ENCODE measurements around the gene PPP1R27.

The PPP1R27 gene, protein sequence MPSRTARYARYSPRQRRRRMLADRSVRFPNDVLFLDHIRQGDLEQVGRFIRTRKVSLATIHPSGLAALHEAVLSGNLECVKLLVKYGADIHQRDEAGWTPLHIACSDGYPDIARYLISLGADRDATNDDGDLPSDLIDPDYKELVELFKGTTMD

DNA sequence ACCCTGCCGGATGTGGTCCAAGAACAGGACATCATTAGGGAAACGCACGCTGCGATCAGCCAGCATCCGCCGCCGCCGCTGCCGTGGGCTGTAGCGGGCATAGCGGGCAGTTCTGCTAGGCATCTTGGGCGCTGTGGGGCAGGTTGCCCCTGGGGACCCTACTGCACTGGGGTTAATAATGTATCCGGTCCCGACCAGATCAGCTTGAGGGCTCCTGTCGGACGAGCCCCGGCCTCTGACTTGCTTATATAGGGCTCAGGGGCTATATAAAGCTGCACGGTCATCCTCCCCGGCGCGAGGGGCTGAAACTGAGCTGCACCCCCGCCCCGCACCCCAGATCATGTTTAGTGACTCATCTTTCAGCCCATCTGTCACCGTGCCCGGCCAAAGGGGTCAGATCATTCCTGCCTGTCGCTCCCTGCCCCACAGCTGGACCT is at the start of gene PPP1R27:
PPP1R27 (minus strand) TSS at position 220 of the 437 bp plus-strand sequence; CDS start at position 123, 97 bp downstream.
- DNase-seq, result no peak

DNA sequence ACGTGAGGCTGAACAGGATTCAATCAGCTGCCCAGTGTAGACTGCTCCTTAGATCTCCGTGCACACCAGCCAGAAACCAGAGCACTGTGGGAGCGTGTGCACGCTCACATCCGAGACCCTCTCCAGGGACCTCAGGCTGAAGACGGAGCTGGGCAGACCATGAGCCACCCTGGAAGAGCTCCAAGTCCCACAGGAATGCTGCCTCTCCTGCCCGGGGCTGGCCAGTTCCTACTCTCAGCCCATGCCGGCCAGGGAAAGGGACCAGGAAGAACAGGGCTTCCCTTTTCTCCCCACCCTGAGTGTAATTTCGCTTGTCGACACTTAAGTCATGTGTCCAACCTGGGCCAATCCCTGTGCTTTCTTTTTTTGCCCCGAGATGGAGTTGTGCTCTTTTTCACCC is 49.7 kb upstream of the PPP1R27 start:
- DNase-seq, result no peak

GRCh38 chr17:81879121-81879520 is 44.3 kb upstream of the PPP1R27 start:
- no peak for DNase-seq

- DNase-seq, result no peak
These were observed 43.4 kb upstream of the PPP1R27 start for GRCh38 chr17:81878294-81878693.

DNA sequence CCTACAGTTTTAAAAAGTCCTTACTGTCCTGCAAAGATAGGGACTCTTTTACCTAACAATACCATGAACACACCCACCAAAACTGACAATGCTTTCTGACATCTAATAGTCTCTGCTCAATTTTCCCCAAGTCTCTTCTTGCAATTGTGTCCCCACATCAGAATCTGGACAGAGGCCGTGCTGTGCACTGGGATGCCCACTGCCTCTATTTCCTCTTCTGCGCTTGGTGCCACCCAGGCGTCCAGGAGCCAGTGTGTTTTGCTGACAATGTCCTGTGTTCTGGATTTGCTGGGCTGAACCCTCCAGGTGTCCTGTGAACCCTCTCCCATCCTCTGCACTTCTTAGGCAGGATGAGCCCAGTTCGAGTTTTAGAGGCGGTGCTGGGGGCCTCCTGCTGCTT is 42.7 kb upstream of the PPP1R27 start:
- no peak for DNase-seq

- peak; percentile 88 for DNase-seq
These were observed 36.8 kb upstream of the PPP1R27 start for GRCh38 chr17:81871387-81872230.

DNA sequence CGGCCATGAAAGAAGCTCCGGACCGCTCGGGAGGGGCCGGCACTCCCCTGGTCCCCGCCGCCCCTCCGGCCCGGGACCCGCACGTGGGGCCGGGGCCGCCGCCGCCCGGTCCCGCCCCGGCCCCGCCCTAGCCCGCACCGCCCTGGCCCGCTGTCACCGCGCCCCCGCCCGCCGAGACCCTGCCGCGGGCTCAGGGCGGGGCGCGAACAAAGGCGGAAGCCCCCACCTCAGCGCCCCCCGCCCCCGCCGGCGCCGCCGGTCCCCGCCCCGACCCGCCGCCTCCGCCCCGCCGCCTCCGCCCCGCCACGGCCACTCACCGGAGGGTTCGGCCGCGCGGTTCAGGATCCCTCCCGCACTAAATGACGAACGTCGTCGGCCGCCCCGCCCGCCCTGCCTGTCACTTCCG is 36.1 kb upstream of the PPP1R27 start, which contains the start of gene ARHGDIA:
ARHGDIA (minus strand) TSS at position 357 of the 406 bp plus-strand sequence. CDS start 1,407 bp downstream, outside the sequence.
- no peak for DNase-seq

DNA sequence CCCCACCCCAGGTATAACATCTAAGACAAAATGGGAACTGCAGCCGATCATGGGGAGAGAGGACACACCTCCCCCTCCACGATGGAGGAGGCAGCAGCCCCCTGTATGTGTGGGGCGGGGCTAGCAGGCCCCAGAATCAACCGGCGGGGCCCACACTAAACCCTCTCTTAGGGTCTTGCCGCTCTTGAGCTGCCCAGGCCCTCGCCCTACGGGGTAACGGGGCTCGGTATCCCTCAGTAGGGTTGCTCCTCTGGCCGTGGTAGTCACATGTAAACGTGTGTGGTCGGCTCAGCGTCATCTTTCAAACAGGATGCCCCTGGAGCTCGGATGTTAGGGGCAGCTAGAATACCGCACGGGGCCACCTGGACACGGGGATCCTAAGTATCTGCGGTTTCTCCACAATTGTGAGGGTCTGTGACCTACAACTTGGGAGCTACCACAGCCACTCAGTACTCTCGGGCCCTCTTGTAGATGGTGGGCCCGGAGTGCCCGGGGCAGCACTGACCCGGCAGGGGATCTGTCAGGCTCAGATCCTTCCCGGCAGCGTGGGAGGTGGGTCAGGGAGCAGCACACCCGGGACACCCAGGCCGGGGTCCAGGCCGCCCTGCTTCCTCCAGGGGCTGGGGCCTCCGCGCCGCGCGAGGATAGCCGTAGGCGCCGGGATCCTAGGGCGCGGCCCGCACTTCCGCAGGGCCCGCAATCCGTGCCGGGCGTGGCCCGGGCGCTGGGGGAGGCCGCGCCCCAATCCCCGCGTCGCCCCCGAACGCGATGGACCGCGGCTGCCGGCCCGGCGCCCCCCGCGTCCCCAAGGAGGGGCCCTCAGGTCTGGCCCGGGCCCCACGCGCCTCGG is 35.5 kb upstream of the PPP1R27 start:
- no peak for DNase-seq

DNA sequence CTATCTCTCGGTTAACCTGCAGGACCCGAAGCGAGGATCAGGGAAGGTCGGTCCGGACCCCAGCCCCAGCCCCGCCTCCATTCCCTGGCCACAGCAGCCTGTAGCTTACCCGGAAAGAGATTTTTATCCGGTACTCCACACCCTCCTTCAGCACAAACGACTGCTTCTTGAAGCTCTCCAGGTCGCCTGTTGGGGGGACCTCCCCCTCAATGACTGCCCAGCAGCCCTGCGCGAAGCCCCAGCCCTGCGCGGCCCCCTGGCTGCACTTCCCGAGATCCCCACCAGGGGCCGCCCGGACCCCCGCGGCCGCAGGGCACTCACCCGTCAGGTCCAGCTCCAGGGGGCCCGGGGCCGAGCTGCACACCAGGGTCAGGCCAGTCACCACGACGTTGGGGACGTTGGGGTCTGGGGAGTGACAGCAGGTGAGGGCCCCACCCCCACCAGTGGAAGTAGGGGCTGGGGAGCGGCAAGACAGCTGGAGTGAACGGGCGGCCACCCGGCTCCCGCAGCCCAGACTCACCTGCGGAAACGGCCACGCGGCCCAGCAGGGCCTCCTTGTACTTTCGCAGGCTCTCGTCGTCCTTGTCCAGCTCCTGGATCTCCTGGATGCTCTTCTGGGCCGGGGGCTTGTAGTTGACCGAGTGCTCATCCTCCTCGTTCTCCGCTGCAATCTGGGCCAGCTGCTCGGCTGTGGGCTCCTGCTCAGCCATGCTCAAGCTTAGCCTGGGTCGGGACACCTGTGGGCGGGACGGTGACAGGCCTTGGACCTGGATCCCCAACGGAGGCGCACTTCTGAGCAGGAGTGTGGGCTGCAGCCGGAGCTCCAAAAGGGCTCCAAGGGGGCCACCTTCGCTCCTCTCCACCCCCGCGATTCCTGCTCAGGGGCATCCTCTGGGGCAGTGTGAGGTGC is 34.6 kb upstream of the PPP1R27 start:
- no peak for DNase-seq

GRCh38 chr17:81868674-81869220 is 33.9 kb upstream of the PPP1R27 start:
- DNase-seq, result no peak

DNA sequence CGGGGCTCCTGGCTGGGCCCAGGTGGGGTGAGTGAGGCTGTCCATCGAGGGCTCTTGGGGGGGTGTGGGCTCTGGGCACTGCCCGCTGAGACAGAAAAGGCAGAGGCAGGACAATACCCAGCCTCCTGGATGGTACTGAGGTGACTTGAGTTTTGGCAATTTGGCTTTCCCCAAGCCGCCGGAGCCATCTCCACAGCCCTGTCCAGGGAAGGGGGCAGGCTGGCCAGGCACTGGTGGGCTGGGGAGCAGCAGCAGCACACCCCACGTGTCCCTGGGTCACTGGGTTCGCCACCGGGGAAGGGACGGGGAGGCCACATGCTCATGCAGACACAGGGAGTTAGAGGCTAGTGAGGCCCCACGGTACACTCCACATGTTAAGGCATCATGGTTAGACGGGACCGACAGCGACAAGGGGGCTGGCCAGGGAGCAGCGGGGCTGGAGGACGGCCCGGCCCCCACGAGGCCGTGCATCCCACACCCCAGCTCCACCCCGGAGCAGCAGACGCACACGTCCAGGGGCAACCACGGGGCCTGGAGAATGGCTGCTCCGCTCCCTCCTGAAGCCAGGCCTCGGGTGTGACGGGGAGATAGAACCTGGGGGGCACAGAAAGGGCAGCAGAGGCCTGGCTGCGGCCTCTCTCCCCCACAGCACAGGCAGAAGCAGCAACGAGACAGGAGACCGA is 33.3 kb upstream of the PPP1R27 start:
- no peak for DNase-seq

GRCh38 chr17:81867170-81867990 is 32.5 kb upstream of the PPP1R27 start:
- DNase-seq, result no peak

GRCh38 chr17:81866440-81867169 is 31.8 kb upstream of the PPP1R27 start:
- DNase-seq, result no peak

- DNase-seq, result peak; percentile 77
These were observed 31.0 kb upstream of the PPP1R27 start for GRCh38 chr17:81865733-81866439.

GRCh38 chr17:81865358-81865732 is 30.5 kb upstream of the PPP1R27 start:
- DNase-seq, result no peak

GRCh38 chr17:81863833-81864768 is 29.3 kb upstream of the PPP1R27 start:
- DNase-seq, result no peak

DNA sequence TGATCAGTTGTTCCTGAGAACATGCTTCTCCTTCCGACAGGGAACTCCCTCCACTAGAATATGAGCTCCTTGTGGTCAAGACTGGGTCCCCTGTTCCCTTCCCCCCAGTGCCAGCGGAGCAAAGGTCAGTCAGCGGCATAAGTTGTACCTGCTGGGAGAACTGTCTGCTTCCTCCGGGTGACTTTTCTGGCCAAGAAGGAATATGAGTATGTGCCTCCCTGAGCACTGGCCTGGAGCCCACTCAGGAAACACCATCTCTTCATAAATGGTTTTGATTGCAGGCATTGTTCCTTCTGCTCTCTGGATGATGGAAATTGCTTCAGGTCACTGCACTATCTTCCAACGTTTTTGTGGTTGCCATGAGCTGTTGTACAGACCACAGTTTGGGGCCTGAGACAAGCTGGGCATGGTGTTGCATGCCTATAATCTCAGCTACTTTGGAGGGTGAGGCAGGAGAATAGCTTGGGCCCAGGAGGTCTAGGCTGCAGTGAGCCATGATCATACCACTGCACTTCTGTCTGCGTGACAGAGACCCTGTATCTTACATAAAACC is 28.3 kb upstream of the PPP1R27 start:
- no peak for DNase-seq
